SHP77 (cell line): ENCODE results near the gene SPINK1.
"Not testable (repeated sequence)": the region's sequence is repeated elsewhere in the genome, so short reads cannot be mapped to it uniquely, and the experiment has no call there.

Experiments
- DNase-seq, 2 experiments: peaks; one replicate each; lab custom pipeline; 2025; lab: John Stamatoyannopoulos, UW

Gene SPINK1

DNA sequence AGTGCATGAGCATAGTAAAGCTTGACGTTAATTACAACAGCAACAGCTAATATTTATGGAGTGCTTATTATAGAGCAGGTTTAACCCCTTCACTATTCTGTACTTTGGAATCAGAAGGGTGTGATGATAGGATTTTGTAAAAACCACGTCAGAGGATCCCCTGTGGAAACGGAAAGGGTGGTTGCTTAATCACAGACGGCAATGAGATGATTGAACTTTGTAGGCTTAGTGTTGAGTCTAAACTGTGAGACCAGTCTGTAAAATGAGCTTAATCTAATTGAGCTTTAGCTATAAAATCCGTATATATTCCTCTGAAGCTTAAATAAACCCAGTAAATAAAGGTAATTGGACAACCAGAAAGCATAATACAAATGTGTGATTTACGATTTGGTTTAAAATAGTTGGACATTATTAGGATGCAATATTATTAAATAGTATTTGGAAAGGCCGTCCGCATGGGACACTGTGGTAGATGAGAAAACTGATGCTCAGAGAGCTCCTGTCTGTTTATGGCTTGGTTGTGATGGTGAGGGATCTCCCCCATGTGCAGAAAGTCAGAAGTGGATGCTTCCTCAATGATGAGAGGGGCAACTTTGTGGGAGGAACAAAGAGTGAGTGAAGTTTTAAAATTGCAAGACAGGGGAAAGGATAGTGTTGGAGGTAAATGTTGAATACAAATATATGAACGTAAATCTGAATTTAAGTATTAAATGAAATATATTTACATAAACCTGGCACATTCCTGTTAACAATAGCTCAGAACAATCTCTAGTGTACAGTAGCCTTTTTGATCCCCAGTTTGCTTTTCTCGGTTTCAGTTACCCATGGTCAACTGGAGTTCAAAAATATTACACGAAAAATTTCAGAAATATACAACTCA lies 23.7 kb upstream of the SPINK1 start:
- no peak for DNase-seq

DNA sequence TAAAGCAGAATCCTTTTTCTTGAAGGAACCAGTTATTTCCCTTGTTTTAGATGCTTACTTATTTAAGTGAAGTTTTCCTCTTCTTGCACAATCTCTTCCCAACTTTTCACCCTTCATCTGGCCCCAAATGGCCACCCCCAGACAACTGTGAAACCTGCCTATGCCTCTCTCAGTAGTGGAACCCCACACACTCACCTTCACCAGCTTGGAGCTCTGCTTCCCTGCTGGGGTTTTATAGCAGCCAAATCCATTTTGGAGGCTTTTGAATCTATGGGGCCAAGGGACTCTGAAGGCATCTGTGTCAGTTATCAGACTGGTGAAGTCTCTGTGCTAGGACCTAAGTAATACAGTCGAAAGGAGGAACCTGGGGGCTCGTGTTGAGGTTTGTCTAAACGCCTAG lies 22.9 kb upstream of the SPINK1 start:
- DNase-seq, result no peak

DNA sequence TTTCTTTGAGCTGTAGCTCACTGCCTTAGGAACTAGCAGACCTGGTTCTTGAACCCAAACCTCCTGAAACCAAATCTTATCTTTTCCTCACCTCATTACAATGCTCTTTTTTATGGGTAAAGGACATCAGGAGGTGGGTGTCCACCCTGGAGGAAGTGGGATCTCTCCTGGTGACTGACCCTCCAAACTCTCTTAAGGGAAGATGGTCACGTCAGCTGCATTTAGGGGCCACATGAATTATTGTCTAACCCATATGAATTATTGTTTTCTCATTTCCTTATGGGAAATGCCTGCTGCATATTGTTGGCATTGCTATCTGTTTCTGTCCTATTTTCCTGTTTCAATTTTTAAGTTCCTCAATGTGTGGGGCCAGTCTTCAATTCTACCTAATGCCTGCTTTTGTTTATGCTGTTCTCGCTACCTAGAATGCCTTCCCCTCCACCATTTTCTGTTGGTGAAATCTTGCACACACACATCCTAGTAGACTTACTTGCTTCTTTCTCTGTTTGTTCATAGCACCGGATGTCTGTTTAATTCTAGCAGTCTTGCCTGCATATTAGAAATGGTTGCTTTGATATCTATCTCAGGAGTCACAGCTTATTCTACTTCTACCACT lies 22.0 kb upstream of the SPINK1 start:
- no peak for DNase-seq

DNA sequence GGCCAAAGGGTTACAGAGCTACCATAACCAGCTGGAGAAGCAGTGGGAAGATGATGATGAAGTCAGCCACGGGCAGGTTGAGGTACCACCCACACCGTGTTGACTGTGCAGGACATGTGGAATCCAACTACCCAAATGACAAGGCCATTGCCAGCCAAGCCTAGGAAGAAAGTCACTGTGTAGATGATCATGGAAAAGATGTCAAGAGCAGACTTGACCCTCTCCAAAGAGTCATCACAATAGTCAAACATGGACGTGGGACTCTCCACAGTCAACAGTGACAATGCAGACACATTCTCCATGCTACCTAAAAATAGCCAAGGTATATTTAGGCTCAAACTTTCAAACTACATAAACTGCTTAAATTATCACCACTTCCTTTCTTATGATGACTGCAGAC lies 20.9 kb upstream of the SPINK1 start:
- no peak for DNase-seq

DNA sequence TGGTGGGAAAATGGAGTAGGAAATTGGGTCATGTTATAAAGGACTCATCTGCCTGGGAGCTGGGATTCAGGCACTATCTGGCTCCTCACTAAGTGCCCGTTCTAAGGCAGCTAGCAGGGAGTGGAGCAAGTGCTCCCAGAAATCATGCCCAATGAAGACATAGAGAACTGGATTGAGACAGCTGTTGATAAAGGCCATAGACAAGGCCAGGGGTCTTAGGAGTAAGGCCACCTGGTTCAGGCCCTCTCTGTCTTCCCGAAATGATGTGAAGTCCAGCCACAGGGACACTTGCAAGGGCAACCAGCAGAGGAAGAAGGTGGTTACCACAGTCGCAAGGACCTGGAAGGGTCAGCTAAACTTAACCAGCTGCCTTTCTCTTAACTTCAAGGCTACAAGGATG lies 20.1 kb upstream of the SPINK1 start:
- no peak for DNase-seq

DNA sequence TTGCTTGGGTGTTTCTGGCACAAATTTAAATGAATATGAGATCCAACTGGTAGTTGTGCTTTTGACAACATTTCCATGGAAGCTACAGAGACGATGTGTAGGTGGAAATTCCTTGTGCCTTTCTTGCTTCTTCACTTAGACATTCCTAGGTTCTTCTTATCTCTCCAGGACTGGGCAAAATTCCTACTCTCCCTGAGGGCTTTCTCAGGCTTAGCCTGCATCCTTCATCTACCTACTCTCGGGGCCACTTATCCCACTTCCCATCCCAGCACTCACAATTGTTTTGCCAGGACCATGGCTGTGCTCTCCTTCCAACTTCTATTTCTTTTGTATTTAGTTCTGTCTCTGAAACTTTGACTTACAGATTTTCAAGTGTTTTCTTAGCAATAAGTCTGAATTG lies 17.8 kb upstream of the SPINK1 start:
- DNase-seq, result no peak

DNA sequence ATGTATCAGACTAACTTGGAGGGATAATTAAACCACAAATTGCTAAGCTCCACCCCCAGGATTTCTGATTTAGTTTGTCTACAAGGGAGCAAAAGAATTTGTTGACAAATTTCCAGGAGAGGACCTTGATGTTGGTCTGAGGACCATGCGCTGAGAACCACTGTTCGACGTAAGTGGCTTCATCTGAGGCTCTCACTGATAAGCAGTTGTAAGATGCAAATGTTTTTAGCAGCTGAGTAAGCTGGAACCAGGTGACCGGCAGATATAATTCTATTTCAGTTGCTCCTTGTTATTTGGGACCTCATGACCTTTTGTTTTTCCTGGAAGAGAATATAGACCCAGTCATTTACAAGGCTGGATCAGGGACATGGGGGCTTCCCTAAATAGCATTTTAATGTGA lies 14.1 kb upstream of the SPINK1 start:
- DNase-seq, result no peak

DNA sequence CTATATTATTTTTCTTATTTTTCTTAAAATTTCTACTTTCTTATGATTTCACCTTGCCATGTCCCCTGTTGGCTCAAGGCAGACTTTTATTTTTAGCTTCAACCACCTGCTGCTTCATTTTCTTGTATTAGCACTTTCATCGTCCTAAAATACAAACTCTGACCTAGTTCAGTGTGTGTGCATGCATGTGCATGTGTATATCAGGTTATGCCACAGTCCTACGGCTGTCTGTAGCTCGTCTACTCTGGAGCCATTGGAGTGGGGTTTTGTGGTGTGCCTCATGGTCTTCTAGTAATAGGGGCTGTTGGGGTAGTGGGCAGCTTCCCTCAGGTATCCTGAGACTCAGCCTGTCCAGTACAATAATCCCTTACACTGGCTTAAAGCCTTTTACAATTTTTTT lies 13.4 kb upstream of the SPINK1 start:
- no peak for DNase-seq

DNA sequence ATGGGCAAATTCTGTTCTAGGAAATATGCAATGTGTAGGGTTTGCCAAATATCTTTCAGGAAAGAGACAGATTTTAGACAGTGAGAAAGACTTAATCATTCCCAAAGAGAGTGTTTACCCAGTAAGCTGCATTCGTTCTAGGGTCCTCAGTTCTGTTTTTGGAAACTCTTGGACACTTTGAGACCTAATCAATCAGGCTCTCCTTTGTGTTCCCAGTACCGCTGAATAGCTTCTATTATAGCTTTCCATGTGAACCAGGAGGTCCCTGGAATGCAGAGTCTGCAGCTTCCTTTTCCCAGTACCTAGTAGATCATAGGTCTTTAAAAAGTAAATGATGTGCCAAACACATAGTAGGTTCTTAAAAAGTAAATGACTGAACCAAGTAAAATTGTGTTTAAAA lies 11.4 kb upstream of the SPINK1 start:
- no peak for DNase-seq

DNA sequence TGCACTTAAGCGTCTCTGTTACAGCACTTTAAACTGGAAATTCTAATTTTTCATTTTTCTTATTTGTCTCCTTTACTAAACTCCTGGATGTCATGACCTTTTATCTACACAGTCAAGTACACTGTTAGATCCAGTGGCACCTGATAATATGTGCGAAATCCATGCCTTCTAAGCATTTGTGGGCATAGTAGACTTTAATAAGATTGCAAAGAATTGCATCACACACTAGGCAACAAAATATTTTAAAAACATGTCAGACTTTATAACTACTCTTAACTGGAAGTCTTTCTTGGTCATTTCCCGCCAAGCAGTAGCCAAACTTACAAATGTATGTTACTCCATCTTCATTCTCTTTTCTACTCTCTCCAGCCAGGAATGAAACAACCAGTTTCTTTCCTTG lies 5.0 kb upstream of the SPINK1 start:
- no peak for DNase-seq

DNA sequence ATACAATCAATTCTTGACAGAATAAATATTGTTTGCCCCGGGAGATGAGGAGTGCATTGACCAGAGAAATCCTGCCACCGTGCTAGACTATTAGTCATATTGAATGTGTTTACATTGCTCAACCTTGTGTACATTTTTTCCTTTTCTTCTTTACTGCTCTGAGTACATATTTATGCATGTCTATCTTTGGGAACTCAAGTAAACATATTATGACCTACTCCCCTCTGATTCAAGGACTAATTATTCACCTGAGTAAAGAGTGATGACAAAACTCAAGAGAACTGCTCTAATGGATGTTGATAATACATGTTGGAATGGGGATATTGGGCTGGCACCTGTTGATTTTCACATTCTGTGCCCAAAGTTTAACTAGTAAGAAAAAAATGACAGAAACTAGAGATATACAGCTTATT lies 3.9 kb upstream of the SPINK1 start:
- peak; percentile 44 to 51 for DNase-seq

DNA sequence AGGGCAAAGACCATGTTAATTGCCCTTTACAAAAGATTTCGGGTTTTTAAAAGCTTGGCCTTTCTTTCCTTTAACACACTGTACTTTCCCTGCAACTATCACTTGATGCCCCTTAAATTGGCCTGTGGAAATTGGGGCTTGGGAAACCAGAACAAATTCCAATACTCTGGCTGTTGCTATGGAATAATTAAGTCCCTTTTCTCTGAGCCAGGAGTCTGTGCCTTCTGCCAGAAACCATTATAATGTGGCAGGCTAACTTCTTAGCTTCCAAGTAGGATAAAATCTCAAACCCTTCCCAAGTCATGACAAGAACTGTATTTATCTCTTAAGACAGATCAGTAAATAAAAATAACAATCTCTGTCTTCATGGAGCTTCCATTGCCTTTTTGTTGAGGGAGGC lies 1.1 kb upstream of the SPINK1 start:
- DNase-seq, result no peak

DNA sequence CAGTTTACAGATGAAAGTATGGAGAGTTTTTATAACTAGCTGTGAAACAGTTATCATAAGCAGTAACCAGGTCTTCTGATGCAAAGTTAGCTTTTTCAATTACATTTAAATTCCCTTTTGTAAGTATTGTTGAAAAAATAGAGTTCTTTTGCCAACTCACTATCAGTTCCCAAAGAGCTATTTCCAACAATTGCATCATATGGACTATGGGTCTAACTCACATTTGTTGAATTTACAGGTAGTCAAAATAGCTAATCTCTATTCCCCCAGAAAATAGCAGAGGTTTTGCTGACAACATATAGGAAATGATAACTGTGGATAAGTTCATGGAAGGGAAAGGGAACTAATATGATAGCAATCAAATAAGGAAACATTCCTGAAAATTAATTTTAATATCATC lies 1.4 kb downstream of the SPINK1 start:
- no peak for DNase-seq

DNA sequence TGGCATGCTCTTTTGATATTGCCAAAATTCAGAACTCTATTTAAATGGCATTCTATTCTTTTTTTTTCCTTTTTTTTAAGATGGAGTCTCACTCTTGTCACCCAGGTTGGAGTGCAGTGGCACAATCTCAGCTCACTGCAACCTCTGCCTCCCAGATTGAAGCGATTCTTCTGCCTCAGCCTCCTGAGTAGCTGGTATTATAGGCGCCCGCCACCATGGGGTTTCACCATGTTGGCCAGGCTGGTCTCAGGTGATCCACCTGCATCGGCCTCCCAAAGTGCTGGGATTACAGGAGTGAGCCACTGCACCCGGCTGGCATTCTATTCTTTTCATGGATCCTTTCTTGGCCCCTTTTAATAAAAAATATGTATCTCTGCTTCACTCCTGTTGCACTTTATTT lies 4.5 kb downstream of the SPINK1 start:
- DNase-seq, result not testable (repeated sequence)

DNA sequence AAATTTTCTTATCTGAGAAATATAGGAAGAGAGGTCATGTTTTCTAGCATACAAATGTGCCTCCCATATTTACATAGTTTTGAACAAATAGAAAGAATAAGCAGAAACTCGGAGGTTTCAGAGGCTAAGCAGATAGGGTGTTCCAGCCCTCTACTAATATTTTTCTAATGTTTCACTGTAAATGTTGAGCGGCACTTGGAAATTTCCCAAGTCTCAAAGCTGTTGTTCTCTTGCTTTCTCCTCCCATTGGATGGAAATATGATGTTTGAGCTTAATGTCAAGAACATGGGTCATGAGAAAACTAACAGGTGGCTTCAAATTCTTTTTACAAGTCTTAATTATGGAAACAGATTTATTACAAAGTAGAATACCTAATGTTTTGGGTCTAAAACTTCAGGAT lies 5.1 kb downstream of the SPINK1 start:
- DNase-seq, result no peak

DNA sequence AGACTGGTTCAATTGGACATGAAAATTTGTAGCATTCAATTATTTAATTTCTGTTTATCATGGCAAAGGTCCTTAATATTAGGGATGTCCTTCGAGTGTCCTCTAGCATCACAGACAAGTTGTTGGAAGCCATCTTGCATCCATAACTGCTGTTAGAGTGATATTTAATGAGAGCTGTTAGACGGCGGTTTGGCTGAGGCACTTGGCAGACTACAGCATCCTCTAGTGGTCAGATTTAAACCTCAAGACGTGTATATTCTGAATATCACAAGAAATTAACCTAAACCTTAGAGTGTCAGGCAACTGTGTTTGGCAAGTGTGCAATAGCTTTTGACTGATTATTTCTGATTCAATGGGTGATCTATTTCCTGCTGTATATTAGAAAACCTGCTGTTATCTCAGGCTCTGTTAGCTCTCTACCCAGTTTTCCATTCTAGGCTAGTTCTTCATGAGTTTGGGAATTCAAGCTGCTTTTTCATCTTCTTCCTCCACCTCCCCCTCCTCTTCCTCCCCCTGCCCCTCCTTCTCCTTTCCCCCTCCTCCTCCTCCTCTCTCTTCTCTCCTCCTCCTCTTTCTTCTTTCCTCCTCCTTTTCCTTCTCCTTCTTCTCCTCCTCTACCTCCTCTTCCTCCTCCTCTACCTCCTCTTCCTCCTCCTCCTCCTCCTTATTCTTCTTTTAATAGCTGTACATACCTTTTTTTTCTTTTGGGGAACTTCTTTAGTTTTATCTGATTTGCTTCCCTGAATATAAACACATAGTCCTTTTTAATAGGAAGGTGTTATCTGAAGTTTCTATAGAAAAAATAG lies 8.6 kb downstream of the SPINK1 start:
- peak; percentile 76 to 81 for DNase-seq

DNA sequence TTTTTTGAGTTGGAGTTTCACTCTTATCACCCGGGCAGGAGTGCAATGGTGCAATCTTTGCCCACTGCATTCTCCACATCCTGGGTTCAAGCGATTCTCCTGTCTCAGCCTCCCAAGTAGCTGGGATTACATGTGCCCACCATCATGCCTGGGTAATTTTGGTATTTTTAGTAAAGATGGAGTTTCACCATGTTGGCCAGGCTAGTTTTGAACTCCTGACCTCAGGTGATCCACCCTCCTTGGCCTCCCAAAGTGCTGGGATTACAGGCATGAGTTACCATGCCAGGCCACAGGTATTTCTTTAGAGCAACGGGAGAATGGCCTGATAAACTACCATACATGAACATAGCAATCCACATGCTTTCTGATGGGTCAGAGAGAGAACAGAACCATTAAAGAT lies 9.2 kb downstream of the SPINK1 start:
- DNase-seq, result not testable (repeated sequence)

DNA sequence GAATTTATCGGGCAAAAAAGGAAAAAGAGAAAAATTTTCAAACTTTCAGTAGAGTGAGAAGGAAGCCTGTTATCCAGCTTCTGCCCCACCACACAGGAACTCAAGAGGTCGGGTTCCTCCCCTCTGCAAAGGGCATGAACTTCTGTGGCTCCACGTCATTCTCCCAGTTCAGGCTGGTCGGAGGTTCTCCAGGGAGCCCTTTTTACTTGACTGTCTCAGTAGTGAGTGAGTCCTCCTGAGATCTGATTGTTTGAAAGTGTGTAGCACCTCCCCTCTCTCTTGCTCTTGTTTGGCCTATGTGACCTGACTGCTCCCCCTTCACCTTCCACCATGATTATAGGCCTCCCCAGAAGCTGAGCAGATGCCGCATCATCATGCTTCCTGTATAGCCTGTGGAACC lies 9.7 kb downstream of the SPINK1 start:
- no peak for DNase-seq

DNA sequence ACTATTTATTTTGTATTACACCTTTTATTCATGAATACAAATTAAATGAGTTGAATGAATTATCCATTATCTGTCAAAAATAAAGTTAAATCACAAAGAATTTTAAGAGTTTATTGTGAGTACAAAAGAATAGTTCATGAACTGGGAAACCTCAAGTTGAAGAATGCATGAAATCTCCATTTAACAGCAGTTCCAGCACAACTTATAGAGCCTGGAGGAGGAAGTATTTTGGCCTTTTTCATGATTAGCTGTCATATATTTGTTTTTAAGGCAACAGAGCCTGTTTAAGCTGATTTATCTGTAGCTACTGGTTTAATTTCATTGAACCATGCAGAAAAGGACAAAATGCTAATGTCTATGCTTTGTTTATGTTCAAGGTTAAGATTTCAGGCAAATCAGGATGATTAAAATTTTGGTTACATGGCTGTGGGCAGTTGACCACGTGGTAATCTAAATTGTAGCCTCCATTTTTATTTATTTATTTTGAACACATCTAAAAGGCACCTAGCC lies 12.2 kb downstream of the SPINK1 start:
- DNase-seq, result no peak

DNA sequence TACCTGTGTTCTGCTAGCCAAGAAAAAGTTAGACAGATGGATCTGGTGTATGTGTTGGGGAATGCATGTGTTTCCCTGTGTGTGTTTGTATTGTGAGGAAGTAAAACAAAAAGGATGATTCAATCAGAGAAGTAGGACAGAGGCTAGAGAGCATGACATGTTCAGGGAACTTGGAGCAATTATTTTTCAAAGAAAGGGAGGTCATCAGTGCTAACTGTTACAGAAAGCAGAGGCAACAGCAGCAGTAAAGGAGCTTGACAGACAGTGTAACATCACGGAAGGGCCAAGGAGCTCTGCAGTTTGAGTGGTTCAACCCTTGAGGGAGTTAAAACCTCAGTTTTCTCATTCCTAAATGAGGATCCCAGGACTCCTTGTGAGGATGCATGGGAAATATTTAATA lies 13.2 kb downstream of the SPINK1 start:
- DNase-seq, result no peak

DNA sequence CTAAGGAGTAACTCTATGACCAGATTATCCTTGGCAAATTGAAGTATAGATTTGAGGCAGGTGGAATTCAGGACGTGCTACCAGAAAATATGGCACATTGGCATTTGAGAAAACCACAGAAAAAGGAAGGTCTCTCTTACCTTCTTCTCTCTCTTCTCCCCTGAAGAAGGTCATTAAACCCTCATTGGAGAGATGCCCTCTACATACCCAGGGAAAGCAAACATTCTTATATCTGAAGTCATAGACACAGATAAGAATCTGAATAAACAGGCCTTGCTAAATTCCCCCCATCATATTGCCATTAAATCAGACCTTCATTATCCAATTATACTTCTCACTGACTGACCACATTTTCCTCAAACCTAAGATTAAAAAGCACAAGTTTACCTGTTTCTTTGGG lies 17.8 kb downstream of the SPINK1 start:
- no peak for DNase-seq

DNA sequence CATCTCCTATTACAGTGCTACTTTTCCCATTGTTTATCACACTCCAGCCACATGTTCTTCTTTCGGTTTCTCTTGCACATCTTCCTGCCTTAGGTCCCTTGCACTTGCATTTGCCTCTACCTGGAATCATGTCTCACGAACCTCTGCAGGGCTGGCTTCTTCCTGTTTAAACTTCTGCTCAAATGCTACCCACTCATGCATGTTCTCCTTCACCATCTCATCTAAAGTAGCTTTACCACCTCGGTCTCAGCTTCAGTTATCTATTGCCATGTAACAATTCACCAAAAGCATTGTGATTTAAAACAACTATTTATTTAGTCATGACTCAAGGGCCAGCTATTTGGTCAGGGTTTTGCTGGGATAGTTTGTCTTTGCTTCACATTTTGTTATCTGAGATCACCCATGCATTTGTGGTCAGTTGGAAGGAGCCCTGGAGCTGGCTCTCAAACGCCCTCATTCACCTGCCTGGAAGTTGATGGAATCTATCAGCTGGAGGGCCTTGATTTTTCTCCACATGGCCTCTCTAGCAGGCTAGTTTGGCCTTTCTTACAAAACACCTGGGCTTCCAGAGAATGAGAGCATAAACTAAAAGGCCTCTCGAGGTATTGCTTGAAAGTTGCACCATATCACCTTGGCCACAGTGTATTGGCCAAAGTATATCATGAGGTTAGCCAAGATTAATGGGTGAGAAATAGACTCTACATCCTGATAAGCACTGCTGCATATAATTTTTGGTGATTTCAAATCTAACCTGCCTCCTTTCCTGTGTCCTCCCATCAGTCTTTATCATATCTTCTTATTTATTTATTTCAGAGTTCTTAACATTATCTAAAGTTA lies 21.4 kb downstream of the SPINK1 start:
- no peak for DNase-seq
